Endothelial cell of umbilical vein (primary cell): ENCODE results near the gene PDCD11.

ENCODE experiments used
- CTCF ChIP-seq, 2 donors: IDR thresholded peaks; 1 replicate in 1 of 2; 2 replicates in 1 of 2; pipeline ENCODE4 v1.5.1; 2011; ENCODE audit warnings: low read length in 2 of 2, mild to moderate bottlenecking in 2 of 2, moderate library complexity in 2 of 2, control low read depth in 1 of 2, inconsistent platforms in 1 of 2, low read depth in 1 of 2; ENCODE audit not compliant: insufficient read depth in 1 of 2; ENCODE audit errors: extremely low read depth in 1 of 2
- GATA2 ChIP-seq: IDR thresholded peaks from 2 replicates; pipeline ENCODE4 v1.7.0; 2011; ENCODE audit warnings: low read depth, mild to moderate bottlenecking, moderate library complexity, mixed read lengths, low read length; ENCODE audit not compliant: insufficient read length, insufficient read depth
- POLR2A ChIP-seq: IDR thresholded peaks from 2 replicates; pipeline ENCODE4 v1.6.1; 2012; ENCODE audit warnings: low read depth, mild to moderate bottlenecking, control low read depth, low read length
- POLR2AphosphoS5 ChIP-seq: IDR thresholded peaks from 2 replicates; pipeline ENCODE4 v1.6.1; 2012; ENCODE audit warnings: low read depth, mild to moderate bottlenecking, control low read depth, low read length, moderate library complexity; ENCODE audit not compliant: insufficient read depth
- TF ChIP-seq, protein P1 (sequence below): IDR thresholded peaks from 2 replicates; pipeline ENCODE4 v1.6.1; 2011; ENCODE audit not compliant: insufficient read depth, insufficient read length

- TF ChIP-seq POLR2A (no peak), CTCF (IDR thresholded peaks at IDR 0.05; ENCODE audit: extremely low read depth in 1 of 2, insufficient read depth in 1 of 2, low read depth in 1 of 2, low read length in 2 of 2) (peak; percentile 36 to 40), GATA2 (no peak), POLR2AphosphoS5 (no peak)
- TF ChIP-seq, protein P1, sequence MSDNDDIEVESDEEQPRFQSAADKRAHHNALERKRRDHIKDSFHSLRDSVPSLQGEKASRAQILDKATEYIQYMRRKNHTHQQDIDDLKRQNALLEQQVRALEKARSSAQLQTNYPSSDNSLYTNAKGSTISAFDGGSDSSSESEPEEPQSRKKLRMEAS: no peak
These were observed 20.2 kb downstream of the PDCD11 start for GRCh38 chr10:103416436-103417147.
